Measurements from ENCODE around the gene MED14. TPM values are rescaled to one million over a fixed set of nuclear protein-coding genes. Genes with fewer than 3 reads are reported as not detected.

MED14 gene
- total and polyA plus RNA-seq, 2 of the 8 experiments (the other 6 are each of a cell fraction or from before 2014, with no cell fraction given): 79.7 to 117 TPM

DNA sequence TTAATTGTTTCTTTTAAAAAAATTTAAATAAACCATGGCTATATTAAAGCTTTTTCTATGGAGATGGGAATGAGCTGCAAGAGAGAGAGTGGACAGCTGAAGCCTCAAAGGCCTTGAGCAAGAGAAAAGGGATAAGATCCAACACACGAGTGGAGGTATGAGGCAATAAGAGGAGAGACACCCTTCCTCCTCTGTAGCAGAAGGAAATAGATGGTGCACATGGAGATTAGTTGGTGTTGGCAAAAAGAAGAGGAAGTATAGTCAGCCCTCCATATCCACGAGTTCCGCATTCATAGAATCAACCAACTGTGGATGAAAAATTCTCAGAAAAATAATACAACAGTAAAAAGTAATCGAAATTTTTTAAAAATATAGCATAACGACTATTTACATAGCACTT, 91.2 kb downstream of the MED14 start:
- H3K23ac ChIP-seq (ENCODE audit: insufficient read length): no peak overlapping the region
- peaks cover 5% of the 10 kb centered on the region for H3K23me2 ChIP-seq (ENCODE audit: low read depth, low read length)
- no peak overlapping the region for H3K18ac ChIP-seq (ENCODE audit: extremely low read depth, low read length)
- H3K79me2 ChIP-seq (ENCODE audit: control insufficient read depth in 1 of 2, insufficient read depth in 2 of 2, low read length in 2 of 2): peaks cover 0 to 14% of the 10 kb centered on the region in 2 experiments; a peak in 2 of 4 replicates
- peaks cover 0 to 8% (median 0%) of the 10 kb centered on the region in 4 experiments; a peak in 2 of 8 replicates for H3K36me3 ChIP-seq (ENCODE audit: control insufficient read depth in 2 of 4, insufficient read depth in 4 of 4, low read length in 3 of 4)
- H4K5ac ChIP-seq (ENCODE audit: insufficient read length, low read depth, low read length): no peak overlapping the region
- H4K20me1 ChIP-seq (replicated peaks in 1 of 2; ENCODE audit: control insufficient read depth in 1 of 2, insufficient read depth in 2 of 2, low read length in 2 of 2): peaks cover 0 to 7% of the 10 kb centered on the region in 2 experiments
- no peak overlapping the region for H3K14ac ChIP-seq (ENCODE audit: insufficient read length)
- H2BK20ac ChIP-seq (ENCODE audit: low read length): no peak overlapping the region
- no peak overlapping the region for H2AFZ ChIP-seq (ENCODE audit: low read length)
- no peak overlapping the region for H3K9ac ChIP-seq (replicated peaks in 1 of 4; ENCODE audit: extremely low read depth in 1 of 4, low read depth in 3 of 4, low read length in 3 of 4)
- H2BK12ac ChIP-seq (ENCODE audit: low read depth, low read length): no peak overlapping the region
- whole genome bisulfite sequencing, 2 experiments (ENCODE audit: extremely low coverage in 1 of 2, insufficient coverage in 1 of 2, insufficient read length in 1 of 2, insufficient replicate concordance in 2 of 2, low coverage in 1 of 2, low lambda C conversion rate in 2 of 2, missing lambda C conversion rate in 1 of 2): 98% methylated on average over 4 of the region's 5 CpGs; no CpG with 5 or more reads in 1 of the 2 experiments
- H4K91ac ChIP-seq (replicated peaks; ENCODE audit: insufficient read length, low read length): no peak overlapping the region
- no peak overlapping the region for H2BK5ac ChIP-seq (ENCODE audit: low read depth, low read length)
- H3K4me1 ChIP-seq (replicated peaks in 1 of 4; ENCODE audit: control insufficient read depth in 3 of 4, insufficient read depth in 4 of 4, low read length in 3 of 4): peaks cover 0 to 3% (median 0%) of the 10 kb centered on the region in 4 experiments; a peak in 2 of 7 replicates
- no peak overlapping the region for H2AK5ac ChIP-seq (ENCODE audit: low read depth, low read length)
- POLR2A ChIA-PET (ENCODE audit: partially characterized antibody): no interaction called here
- no peaks in the 10 kb centered on the region for H3K27me3 ChIP-seq (replicated peaks in 1 of 4; ENCODE audit: control insufficient read depth in 3 of 4, extremely low read depth in 1 of 4, insufficient read depth in 3 of 4, low read length in 3 of 4)
- H3K4me2 ChIP-seq (ENCODE audit: insufficient read depth in 1 of 2, low read depth in 2 of 2, low read length in 2 of 2): no peak overlapping the region
- no peak for FAIRE-seq
- H3K27ac ChIP-seq (ENCODE audit: low read depth, low read length): no peak overlapping the region
- no peak overlapping the region for H4K8ac ChIP-seq (ENCODE audit: extremely low read depth, insufficient read depth, low read length)
- H3K4ac ChIP-seq (replicated peaks; ENCODE audit: insufficient read length, low read depth, low read length): no peak overlapping the region
- no peak overlapping the region for H2BK15ac ChIP-seq (ENCODE audit: low read length)
- no peaks in the 10 kb centered on the region for H3K9me3 ChIP-seq (ENCODE audit: insufficient read depth in 2 of 2, low read depth in 1 of 2, low read length in 1 of 2)
- H3K56ac ChIP-seq (replicated peaks; ENCODE audit: insufficient read length, low read depth, low read length): no peak overlapping the region
- no peak overlapping the region for H3K4me3 ChIP-seq (ENCODE audit: extremely low read depth in 1 of 4, insufficient read depth in 2 of 4, low read depth in 3 of 4, low read length in 4 of 4)
- H3K79me1 ChIP-seq (ENCODE audit: low read depth, low read length): 0 out of 2 replicates have a peak, but pooled peaks cover 2% of the 10 kb centered on the region
- DNase-seq (ENCODE audit: low read depth in 1 of 2, low spot score in 2 of 2): no peak
- CTCF ChIA-PET (ENCODE audit: partially characterized antibody): no interaction called here
- H2BK120ac ChIP-seq (replicated peaks; ENCODE audit: low read depth, low read length): no peak overlapping the region
- TF ChIP-seq YY1 (IDR thresholded peaks at IDR 0.05; ENCODE audit: low read depth, low read length): no peak
- no peak for TF ChIP-seq JUN (IDR thresholded peaks at IDR 0.05; ENCODE audit: low read depth, low read length)
- TF ChIP-seq KDM1A (IDR thresholded peaks at IDR 0.05; ENCODE audit: borderline replicate concordance, low read length): no peak
- TF ChIP-seq EP300 (IDR thresholded peaks at IDR 0.05; ENCODE audit: borderline replicate concordance in 1 of 2, low read depth in 2 of 2, low read length in 2 of 2): no peak
- TF ChIP-seq, protein P1, sequence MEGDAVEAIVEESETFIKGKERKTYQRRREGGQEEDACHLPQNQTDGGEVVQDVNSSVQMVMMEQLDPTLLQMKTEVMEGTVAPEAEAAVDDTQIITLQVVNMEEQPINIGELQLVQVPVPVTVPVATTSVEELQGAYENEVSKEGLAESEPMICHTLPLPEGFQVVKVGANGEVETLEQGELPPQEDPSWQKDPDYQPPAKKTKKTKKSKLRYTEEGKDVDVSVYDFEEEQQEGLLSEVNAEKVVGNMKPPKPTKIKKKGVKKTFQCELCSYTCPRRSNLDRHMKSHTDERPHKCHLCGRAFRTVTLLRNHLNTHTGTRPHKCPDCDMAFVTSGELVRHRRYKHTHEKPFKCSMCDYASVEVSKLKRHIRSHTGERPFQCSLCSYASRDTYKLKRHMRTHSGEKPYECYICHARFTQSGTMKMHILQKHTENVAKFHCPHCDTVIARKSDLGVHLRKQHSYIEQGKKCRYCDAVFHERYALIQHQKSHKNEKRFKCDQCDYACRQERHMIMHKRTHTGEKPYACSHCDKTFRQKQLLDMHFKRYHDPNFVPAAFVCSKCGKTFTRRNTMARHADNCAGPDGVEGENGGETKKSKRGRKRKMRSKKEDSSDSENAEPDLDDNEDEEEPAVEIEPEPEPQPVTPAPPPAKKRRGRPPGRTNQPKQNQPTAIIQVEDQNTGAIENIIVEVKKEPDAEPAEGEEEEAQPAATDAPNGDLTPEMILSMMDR (IDR thresholded peaks at IDR 0.05; ENCODE audit: control extremely low read depth in 1 of 3, insufficient read depth in 1 of 3, low read depth in 1 of 3, low read length in 3 of 3): no peak
- no peak for TF ChIP-seq RFX5 (IDR thresholded peaks at IDR 0.05; ENCODE audit: borderline replicate concordance, low read depth, low read length)
- TF ChIP-seq TBP (IDR thresholded peaks at IDR 0.05; ENCODE audit: low read depth, low read length): no peak
- TF ChIP-seq CEBPB (IDR thresholded peaks at IDR 0.05; ENCODE audit: low read depth, low read length): no peak
- no peak for TF ChIP-seq KDM4A (IDR thresholded peaks at IDR 0.05; ENCODE audit: low read depth, low read length, severe bottlenecking)
- no peak for TF ChIP-seq EZH2 (IDR thresholded peaks at IDR 0.05; ENCODE audit: low read depth, low read length, severe bottlenecking)
- no peak for TF ChIP-seq MAFK (IDR thresholded peaks at IDR 0.05; ENCODE audit: low read depth, low read length)
- TF ChIP-seq TAF1 (IDR thresholded peaks at IDR 0.05; ENCODE audit: low read depth, low read length): no peak
